Keratinocyte (primary cell): Measurements from ENCODE around the gene SPECC1L.

Experiments
- EZH2 ChIP-seq: IDR thresholded peaks from one replicate; pipeline ENCODE4 v1.6.1; 2012; ENCODE audit warnings: inconsistent platforms, mild to moderate bottlenecking, low read length, moderate library complexity
- TF ChIP-seq, protein P1 (sequence below), 3 experiments: IDR thresholded peaks in 1 of 3; conservative IDR thresholded peaks in 1 of 3; optimal IDR thresholded peaks in 1 of 3; 2 replicates in 2 of 3; 3 replicates in 1 of 3; pipeline versions ENCODE3 to v1.5.1; 2011; ENCODE audit warnings: low read length in 3 of 3, mild to moderate bottlenecking in 3 of 3, moderate library complexity in 2 of 3, control low read depth in 1 of 3, inconsistent platforms in 1 of 3; ENCODE audit not compliant: insufficient read depth in 2 of 3; ENCODE audit errors: extremely low read depth in 1 of 3

DNA sequence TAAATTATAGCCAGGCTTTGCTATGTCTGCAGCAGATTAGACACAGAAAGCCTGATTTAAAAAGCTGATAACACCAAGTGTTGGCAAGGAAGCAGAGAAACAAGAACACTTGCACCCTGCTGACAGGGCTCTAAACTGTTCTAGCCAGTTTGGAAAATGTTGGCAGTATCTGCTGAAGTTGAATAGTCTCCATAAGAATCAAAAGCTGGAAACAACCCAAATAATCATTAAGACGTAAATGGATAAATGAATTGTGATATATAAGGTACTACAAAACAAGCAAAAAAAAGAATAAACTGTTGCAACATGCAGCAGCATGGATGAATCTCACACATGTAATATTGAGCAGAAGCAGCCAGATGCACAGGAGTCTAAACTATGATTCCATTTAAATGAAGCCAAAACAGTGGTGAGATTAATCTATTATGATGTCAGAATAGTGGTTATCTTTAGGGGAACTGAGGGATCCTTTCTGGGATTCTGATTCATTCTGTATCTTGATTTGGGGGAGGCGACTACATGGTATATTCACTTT, 116.4 kb downstream of the SPECC1L start:
- TF ChIP-seq, protein P1, sequence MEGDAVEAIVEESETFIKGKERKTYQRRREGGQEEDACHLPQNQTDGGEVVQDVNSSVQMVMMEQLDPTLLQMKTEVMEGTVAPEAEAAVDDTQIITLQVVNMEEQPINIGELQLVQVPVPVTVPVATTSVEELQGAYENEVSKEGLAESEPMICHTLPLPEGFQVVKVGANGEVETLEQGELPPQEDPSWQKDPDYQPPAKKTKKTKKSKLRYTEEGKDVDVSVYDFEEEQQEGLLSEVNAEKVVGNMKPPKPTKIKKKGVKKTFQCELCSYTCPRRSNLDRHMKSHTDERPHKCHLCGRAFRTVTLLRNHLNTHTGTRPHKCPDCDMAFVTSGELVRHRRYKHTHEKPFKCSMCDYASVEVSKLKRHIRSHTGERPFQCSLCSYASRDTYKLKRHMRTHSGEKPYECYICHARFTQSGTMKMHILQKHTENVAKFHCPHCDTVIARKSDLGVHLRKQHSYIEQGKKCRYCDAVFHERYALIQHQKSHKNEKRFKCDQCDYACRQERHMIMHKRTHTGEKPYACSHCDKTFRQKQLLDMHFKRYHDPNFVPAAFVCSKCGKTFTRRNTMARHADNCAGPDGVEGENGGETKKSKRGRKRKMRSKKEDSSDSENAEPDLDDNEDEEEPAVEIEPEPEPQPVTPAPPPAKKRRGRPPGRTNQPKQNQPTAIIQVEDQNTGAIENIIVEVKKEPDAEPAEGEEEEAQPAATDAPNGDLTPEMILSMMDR (optimal IDR thresholded peaks at IDR 0.05 in 1 of 3, IDR thresholded peaks at IDR 0.05 in 1 of 3, conservative IDR thresholded peaks at IDR 0.05 in 1 of 3; ENCODE audit: extremely low read depth in 1 of 3, insufficient read depth in 2 of 3, low read length in 3 of 3): no peak
- TF ChIP-seq EZH2: no peak
